NT2/D1 (cell line): ENCODE data around the gene EPHA1.

ENCODE experiments used
- YY1 ChIP-seq: IDR thresholded peaks from 2 replicates; pipeline ENCODE4 v1.6.1; 2011; ENCODE audit not compliant: insufficient read length, insufficient read depth
- ZNF274 ChIP-seq: IDR thresholded peaks from 2 replicates; pipeline ENCODE4 v1.6.1; 2011; ENCODE audit warnings: mild to moderate bottlenecking, low read depth, low read length

DNA sequence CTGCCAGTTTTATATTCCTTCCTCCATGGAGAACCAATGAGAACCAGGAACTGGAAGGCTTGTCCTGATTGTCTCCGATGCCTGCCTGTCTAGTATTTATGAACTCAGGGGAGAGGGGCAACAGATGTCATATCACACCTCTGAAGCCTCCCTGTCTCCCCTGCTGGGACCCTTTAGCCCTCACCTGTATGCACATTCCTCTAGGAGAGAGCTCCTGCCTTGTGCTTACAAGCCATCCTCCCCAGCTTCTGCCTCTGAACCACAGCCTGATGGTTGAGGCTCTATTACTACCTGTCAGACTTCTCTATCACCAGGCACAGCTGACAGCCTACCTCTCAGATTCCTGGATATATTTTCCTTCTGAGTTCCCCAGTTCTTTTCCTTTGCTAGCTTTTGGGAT lies 40.3 kb downstream of the EPHA1 start:
- no peak for TF ChIP-seq YY1
- TF ChIP-seq ZNF274: no peak
